Measurements from ENCODE around the gene WIPF3.

DNA sequence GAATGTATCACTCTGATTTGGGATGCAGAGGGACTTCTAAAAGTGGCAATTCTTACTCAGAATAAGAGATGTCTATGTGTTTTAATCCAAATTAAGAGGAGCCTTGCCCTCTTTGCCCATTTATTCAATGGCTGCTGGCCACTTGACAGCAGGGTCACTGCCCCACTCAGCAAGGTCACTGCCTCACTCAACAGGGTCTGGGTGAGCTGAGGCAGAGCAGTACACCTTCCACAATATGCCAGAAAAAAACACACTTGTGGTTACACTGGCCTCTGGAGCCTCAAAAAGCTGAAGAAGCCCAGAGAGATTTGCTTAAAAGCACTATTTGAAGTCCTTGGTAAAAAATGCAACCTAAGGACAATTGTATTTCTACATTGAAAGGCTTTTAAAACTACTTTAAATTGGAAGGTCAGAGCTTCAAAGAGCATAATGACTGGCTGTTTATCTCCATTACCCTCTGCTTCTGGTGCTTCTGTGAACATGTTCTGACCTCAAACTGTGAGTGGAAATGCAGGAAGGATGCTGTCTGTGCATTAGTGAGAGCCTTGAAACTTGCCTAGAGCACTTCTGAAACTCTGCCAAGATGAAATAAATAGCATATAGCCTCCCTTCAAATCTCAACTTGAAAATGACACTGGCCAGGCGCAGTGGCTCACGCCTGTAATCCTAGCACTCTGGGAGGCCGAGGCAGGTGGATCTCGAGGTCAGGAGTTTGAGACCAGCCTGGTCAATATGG, 35.1 kb upstream of the WIPF3 start:
- TF ChIP-seq CTCF (conservative IDR thresholded peaks at IDR 0.05; ENCODE audit: low read depth, low read length) (no peak), RAD21 (IDR thresholded peaks at IDR 0.05; ENCODE audit: low read length) (no peak), MXI1 (IDR thresholded peaks at IDR 0.05; ENCODE audit: borderline replicate concordance, low read depth, low read length) (no peak), POLR2A (IDR thresholded peaks at IDR 0.05; ENCODE audit: low read depth, low read length) (no peak), CHD1 (IDR thresholded peaks at IDR 0.05; ENCODE audit: low read depth, low read length) (no peak), CEBPB (IDR thresholded peaks at IDR 0.05; ENCODE audit: low read depth, low read length) (no peak)
- TF ChIP-seq, protein P1, sequence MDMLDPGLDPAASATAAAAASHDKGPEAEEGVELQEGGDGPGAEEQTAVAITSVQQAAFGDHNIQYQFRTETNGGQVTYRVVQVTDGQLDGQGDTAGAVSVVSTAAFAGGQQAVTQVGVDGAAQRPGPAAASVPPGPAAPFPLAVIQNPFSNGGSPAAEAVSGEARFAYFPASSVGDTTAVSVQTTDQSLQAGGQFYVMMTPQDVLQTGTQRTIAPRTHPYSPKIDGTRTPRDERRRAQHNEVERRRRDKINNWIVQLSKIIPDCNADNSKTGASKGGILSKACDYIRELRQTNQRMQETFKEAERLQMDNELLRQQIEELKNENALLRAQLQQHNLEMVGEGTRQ (IDR thresholded peaks at IDR 0.05; ENCODE audit: low read depth, low read length) = no peak

Measured in IMR-90 (cell line).